Endothelial cell (in vitro differentiated cells): ENCODE results near the gene PKIB. TPM values are rescaled to one million over a fixed set of nuclear protein-coding genes. Genes with fewer than 3 reads are reported as not detected.

Source experiments
- DNase-seq: peaks from one replicate; pipeline ENCODE4 v3.0.0; 2021; ENCODE audit warnings: low spot score
- H3K27ac Mint-ChIP-seq: one replicate; pipeline ENCODE4 v1.8.0; 2021; ENCODE audit warnings: mixed read lengths, inconsistent platforms; ENCODE audit not compliant: unreplicated experiment
- H3K27me3 Mint-ChIP-seq: one replicate; pipeline ENCODE4 v1.8.0; 2021; ENCODE audit warnings: mild to moderate bottlenecking, moderate library complexity, mixed read lengths, inconsistent platforms; ENCODE audit not compliant: unreplicated experiment
- H3K36me3 Mint-ChIP-seq: one replicate; pipeline ENCODE4 v1.8.0; 2021; ENCODE audit warnings: mild to moderate bottlenecking, low read depth, mixed read lengths, inconsistent platforms; ENCODE audit not compliant: unreplicated experiment
- H3K4me1 Mint-ChIP-seq: one replicate; pipeline ENCODE4 v1.8.0; 2021; ENCODE audit warnings: mild to moderate bottlenecking, mixed read lengths, inconsistent platforms; ENCODE audit not compliant: unreplicated experiment
- H3K4me3 Mint-ChIP-seq: one replicate; pipeline ENCODE4 v1.8.0; 2021; ENCODE audit warnings: mild to moderate bottlenecking, mixed read lengths, inconsistent platforms; ENCODE audit not compliant: unreplicated experiment
- H3K9me3 Mint-ChIP-seq: one replicate; pipeline ENCODE4 v1.8.0; 2021; ENCODE audit warnings: mixed read lengths, inconsistent platforms; ENCODE audit not compliant: unreplicated experiment
- CTCF ChIP-seq: fragments of 200-600 bp; sonication (generic); IDR thresholded peaks from one replicate; pipeline ENCODE4 v1.5.0; 2021; ENCODE audit warnings: antibody characterized with exemption; ENCODE audit not compliant: unreplicated experiment
- total RNA-seq: library from RNA; stranded (reverse); fragmentation: NEBNext Ultra II Directional; extraction: Animal tissue kit (Norgen Biotek cat#: 25700); gene quantifications from one replicate; pipeline ENCODE4 v1.2.1, GENCODE V29; 2021; ENCODE audit not compliant: unreplicated experiment

The PKIB gene
- total RNA-seq, 1 donor from 2014 or later, result 38.5 TPM

DNA sequence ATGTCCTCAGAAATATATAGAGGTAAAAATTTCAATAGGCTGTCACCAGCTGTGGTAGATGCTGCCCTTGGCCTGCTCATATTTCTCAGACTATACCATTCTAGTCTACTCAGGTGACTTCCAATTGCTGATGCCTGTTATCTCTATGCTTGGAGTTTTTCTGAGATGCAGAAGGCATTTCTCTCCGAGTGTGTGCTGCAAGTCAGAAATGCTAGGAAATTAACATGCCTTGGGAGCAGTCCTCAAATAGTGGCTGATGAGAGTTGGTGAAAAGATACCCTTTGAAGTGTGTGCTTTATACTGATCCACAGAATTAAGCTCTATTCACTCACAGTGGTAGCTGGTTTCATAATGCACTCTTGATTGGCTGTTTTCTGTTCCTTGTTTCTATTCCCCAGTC, 43.2 kb upstream of the PKIB start:
- Mint-ChIP-seq H3K36me3 (peaks cover 46% of the 10 kb centered on the region), H3K9me3 (no peaks in the 10 kb centered on the region), H3K27me3 (no peaks in the 10 kb centered on the region), H3K4me3 (no peak overlapping the region), H3K4me1 (peaks cover 16% of the 10 kb centered on the region), H3K27ac (no peak overlapping the region)
- TF ChIP-seq CTCF, result no peak
- no peak for DNase-seq

DNA sequence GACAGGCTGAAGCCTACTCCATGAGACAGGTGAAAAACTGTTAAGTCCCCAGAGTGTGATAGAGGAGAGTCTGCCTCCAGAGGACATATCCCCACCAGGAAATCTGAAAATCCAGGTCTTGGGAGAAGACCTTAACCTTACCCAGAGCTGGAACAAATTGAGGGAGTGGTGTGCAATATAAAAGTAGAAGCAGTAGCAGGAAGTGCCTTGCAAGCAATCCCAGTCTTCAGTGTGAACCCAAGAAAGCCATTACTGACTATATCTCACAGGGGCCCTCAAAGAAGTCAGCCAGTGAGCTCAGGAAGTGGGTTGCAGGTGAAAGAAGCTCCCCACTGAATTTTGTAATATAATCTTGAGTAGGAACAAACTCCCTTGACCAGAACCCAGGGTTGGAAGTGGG, 41.9 kb upstream of the PKIB start:
- Mint-ChIP-seq H3K27ac (no peak overlapping the region), H3K27me3 (no peaks in the 10 kb centered on the region), H3K4me1 (peaks cover 6% of the 10 kb centered on the region), H3K4me3 (no peak overlapping the region), H3K36me3 (peaks cover 42% of the 10 kb centered on the region), H3K9me3 (peaks cover 3% of the 10 kb centered on the region)
- no peak for TF ChIP-seq CTCF
- no peak for DNase-seq

GRCh38 chr6:122568797-122569221, 41.4 kb upstream of the PKIB start:
- no peak for DNase-seq
- peaks cover 3% of the 10 kb centered on the region for H3K9me3 Mint-ChIP-seq
- H3K36me3 Mint-ChIP-seq, result peaks cover 42% of the 10 kb centered on the region
- peaks cover 5% of the 10 kb centered on the region for H3K4me1 Mint-ChIP-seq
- TF ChIP-seq CTCF, result no peak
- no peak overlapping the region for H3K4me3 Mint-ChIP-seq
- no peak overlapping the region for H3K27ac Mint-ChIP-seq
- no peaks in the 10 kb centered on the region for H3K27me3 Mint-ChIP-seq

DNA sequence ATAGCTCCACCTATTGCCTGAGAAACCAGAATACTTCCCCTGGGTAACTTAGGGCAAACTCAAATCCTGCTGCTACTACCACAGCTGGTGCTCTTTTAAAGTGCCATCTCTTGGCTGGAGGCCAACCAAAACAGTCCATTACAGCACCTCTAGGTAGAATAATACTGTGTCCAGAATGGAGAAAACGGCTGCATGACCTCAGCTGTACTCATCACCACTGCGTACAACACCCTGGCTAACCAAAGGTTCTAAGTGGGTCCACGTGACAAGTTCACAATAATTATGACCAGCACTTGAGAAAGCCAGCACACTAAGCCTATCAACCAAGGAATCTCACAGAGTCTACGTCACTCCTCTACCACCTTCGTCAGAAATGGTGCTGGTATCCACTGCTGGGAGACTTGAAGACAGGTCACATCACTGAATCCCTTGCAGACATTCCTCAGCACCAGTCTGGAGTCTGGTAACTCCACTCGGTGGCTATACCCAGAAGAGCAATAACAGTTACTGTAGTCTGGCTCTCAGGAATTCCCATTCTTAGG, 40.9 kb upstream of the PKIB start:
- H3K27ac Mint-ChIP-seq, result no peak overlapping the region
- H3K4me3 Mint-ChIP-seq, result no peak overlapping the region
- H3K4me1 Mint-ChIP-seq, result peaks cover 2% of the 10 kb centered on the region
- H3K27me3 Mint-ChIP-seq, result peaks cover 2% of the 10 kb centered on the region
- peaks cover 3% of the 10 kb centered on the region for H3K9me3 Mint-ChIP-seq
- DNase-seq, result no peak
- no peak for TF ChIP-seq CTCF
- peaks cover 41% of the 10 kb centered on the region for H3K36me3 Mint-ChIP-seq

- Mint-ChIP-seq H3K4me1 (no peaks in the 10 kb centered on the region), H3K9me3 (peaks cover 3% of the 10 kb centered on the region), H3K4me3 (no peak overlapping the region), H3K27me3 (peaks cover 2% of the 10 kb centered on the region), H3K27ac (no peak overlapping the region), H3K36me3 (peaks cover 50% of the 10 kb centered on the region)
- TF ChIP-seq CTCF, result no peak
- no peak for DNase-seq
Measured at GRCh38 chr6:122571888-122572287, 38.3 kb upstream of the PKIB start.
